ENCODE measurements around the gene CNOT8.

Gene CNOT8

GRCh38 chr5:154836225-154836624, 22.2 kb upstream of the CNOT8 start:
- DNase-seq, result no peak

DNA sequence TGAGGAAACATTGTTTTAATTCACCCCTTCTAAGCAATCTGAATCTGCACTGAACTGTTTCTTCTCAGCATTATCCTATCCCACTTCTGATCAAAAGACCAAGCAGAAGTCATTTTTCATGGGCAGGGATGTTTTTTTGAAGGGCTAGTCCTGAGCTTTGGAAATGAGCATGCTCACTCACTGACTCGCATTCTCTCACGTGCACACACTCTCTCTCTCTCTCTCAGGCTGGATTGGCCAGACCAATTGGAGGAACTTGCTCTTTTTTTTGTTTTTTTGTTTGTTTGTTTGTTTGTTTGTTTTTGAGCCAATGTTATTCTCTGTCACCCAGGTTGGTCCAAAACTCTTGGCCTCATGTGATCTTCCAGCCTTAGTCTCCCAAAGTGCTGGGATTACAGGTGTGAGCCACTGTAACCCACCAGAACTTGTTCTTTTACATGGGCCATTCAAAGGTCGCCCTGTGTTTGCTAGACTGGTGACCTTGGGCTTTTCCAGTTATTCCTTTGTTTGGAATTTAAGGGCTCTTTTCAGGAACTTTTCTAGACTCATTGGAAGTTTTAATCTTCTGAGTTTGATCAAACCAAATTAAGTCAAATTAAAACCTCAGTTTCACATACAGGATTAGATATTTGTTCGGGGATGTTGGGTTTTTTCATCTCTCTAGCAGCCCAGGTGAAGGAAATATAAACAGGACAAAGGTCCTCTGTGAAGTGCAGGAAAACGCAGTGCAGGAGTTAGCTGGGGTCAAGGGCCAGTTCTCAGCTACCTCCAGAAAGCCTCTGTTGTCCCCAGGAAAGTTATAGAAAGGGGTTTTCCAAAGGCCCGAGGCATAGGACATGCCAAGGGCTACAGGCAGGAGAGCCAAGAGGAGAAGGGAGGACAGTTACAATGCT, 21.2 kb upstream of the CNOT8 start:
- no peak for DNase-seq

GRCh38 chr5:154840435-154841272, 17.8 kb upstream of the CNOT8 start:
- no peak for DNase-seq

DNA sequence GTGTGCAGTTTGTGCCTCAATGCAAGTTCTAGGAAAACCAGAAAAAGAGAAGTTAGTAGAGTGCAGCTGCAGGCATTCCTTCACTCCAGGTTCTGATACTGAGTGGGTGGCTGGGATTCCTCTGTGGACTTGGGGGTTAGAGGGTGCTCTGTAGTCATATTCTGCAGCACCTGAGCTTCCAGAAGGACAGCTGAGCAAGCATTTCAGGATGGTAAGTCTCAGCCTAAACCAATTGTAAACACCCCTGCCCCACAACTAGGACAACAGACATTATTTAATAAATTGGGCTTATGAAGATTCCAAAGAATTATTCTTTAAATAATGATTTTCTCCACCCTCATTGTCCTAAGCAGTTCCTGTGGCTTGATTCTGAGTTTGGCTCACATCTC, 17.2 kb upstream of the CNOT8 start:
- DNase-seq, result no peak

- no peak for DNase-seq
These were observed 15.5 kb upstream of the CNOT8 start for GRCh38 chr5:154842689-154843530.

DNA sequence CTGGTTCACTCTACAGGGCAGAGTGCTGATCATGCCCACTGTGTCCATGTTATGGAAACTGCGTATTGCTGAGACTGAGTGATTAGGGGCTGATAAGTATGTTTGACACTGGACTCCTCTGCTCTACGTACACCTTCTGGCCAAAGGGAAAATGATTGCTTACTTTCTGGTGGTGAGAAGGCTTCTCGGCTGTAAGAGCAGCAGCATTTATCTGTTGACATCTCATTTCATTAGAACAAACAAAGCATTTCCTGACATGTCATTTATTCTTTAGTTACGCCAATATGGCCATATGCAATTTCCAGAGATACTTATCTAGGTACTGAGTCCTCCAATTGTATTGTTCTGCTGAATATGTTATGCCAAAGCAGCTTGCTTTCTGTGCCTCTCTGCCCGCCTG, 13.6 kb upstream of the CNOT8 start:
- no peak for DNase-seq

DNA sequence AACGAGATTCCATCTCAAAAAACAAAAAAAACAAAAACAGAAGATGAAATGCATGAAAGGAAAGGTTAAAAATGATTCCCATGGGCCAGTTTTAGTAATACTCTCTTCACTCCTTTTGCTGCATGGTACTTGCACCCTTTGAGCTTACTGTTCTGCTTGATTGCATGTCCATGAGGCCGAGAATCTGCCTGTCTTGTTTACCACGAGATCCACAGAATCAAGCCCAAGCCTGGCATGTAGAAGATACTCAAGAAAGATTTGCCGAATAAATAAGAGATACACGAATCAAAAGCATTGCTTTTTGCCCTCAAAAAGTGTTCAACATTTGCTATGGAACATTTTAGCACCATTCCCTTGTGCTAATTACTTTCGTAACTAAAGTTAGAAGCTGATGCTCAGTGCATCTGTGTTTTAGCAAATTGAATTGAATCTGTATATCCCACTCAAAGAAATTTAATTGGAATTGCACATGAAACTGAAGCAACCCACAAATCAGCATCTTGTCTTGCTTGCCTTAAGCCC, 9.1 kb upstream of the CNOT8 start:
- DNase-seq, result no peak

DNA sequence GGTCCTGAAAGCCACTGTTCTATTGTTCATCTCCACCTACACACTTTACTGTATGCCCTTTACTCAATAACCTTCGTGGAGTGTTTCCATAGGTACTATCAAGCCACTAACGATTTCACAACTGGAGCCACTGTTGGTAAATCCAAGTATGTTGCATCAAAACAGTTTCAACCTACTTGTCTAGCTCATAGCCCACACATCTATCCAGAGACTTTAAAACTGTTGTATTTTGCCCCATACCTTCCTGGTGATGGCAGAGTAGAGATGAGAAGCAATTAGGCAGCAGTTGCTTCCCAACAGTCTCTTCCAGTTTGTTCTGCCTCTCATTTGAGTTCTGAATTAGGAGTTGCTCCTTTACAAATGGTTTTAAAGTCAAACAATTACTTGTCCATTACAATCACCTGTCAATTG, 8.6 kb upstream of the CNOT8 start:
- peak; percentile 60 to 89 (median 70) for DNase-seq

GRCh38 chr5:154850255-154851062, 8.0 kb upstream of the CNOT8 start, which contains the start of gene FAXDC2:
Gene FAXDC2, minus strand, starts transcription at chr5:154850603. Its CDS starts 12,425 bp downstream, at chr5:154838178.
- peak; percentile 84 to 94 (median 92) for DNase-seq

DNA sequence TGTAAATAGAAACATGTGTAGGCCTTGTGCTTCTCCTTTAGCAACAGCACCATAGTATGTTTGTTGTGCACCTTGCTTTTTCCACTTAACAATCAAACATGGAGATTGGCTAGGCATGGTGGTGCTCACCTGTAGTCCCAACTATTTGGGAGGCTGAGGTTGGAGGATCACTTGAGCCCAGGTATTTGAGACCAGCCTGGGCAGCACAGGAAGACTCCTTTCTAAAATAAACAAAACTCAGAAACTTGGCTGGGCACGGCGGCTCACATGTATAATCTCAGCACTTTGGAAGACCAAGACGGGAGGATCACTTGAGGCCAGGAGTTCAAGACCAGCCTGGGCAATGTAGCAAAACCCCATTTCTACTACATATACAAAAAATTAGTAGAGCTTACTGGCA, 7.1 kb upstream of the CNOT8 start:
- no peak for DNase-seq

GRCh38 chr5:154857530-154858296, 714 bp upstream of the CNOT8 start:
- DNase-seq, result peak; percentile 92 to 95 (median 94)

DNA sequence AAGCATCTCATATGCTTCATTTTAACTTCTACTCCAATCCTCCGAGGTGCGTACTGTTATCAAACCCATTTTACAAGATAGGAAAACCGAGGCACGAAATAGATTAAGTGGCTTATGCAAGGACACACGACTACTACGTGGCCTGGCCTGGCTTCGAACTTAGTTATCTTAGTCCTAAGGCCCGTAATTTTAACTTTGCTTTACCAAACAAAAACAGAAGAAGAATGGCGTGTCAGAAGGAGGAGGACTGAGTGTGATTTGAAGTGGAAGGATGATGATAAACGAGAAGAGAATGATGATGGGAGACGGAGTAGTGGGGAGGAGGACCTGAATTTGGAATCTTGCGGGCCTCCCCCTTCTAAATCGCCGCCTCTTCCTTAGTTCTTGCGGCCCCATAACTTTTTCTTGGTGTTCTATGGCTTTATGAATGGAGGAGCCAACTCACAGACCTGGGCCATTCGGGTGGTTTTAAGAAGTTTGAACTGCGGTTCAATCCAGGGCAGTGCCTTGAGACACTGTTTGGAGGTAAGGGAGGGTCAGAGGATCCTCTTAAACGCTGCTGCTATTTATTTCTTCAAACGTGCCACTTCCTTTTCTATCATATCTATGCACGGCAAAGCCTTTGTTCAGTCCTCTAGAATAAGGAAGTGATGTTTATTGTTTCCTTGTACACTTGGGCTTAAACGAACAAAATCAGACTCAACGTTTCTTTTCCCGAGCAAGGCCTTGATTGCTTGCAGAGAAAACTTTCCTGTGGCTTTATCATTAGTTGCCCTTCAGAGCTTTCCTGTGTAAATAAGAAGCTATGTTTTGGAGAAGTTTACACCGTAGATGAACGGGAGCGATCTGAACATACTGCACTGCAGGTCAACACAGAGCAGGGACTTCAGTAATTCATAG, 795 bp downstream of the CNOT8 start:
- peak; percentile 57 to 81 (median 69) for DNase-seq

GRCh38 chr5:154860123-154860522, 1.7 kb downstream of the CNOT8 start:
- DNase-seq, result peak; percentile 26 to 59 (median 42)

GRCh38 chr5:154860765-154861164, 2.3 kb downstream of the CNOT8 start:
- DNase-seq, result peak in 3 of 4 experiments; percentile 15 to 71 (median 61)

DNA sequence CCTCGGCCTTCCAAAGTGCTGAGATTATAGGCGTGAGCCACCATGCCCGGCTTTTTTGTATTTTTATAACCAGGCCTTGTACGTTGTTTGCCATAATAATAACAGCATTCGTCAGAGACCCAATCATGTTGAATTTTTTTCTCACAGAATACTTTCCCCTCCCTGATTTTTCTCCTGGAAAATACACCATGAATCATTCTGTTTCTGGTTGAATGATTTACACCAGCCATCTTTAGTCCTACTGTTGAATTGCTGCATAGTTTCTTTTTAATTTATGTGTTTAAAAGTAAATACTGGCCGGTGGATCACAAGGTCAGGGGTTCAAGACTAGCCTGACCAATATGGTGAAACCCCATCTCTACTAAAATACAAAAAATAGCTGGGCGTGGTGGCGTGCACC, 3.5 kb downstream of the CNOT8 start:
- DNase-seq, result no peak

GRCh38 chr5:154862766-154863165, 4.3 kb downstream of the CNOT8 start:
- peak in 3 of 4 experiments; percentile 18 to 54 (median 25) for DNase-seq

DNA sequence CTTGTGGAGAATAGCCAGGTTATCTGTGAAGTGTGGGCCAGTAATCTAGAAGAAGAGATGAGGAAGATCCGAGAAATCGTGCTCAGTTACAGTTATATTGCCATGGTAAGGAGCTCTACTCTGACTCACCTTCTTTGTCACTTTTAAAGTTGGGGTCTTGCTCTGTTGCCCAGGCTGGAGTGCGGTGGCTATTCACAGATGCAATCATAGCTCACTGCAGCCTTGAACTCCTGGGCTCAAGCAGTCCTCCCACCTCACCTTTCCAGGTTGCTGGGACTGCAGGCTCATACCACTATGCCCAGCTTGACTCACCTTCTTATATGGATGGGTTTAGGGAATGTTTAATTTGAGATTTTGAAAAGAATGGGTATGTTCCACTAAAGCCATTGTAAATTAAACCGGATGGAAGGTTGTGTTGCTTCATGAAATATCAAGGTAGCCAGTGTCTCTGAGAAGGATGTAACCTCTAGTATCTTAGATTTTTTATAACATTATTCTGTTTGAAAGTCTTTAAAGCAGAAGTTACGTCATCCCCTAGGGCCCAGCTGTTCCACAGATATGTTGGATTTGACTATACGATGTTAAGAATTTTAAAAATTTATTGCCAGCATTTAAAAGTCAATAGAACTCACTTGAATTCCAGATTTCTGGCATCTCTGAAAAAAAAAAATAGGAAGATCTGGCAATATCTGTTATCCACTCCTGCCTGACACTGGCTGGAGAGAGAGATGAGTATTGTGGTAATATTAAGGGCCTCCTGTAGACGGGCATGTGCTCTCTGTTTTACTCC, 5.1 kb downstream of the CNOT8 start:
- no peak for DNase-seq

DNA sequence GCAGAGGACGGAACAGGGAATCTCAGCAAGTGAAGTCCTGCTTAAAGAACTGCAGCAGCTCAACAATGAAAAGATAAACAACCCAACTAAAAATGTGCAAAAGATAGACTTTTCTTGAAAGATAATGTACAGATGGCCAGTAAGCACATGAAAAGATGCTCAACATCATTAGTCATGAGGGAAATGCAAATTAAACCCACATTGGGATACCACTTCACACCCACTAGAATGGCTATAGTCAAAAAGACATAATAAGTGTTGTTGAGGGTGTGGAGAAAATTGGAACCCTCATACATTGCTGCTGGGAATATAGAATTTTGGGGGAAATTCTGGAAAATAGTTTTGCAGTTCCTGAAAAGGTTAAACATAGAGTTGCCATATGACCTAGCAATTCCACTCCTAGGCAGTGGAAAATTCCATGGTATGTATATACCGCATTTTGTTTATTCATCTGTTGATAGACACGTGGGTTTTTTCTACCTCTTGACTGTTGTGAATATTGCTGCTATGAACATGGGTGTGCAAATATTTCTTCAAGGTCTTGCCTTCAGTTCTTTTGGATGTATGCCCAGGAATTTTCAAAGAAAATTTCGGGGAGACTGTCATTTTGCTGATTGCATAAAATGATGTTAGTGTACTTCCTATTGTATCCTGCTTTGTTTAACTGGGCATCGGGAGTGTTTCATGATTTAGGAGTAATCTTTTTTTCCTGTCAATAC, 7.2 kb downstream of the CNOT8 start:
- DNase-seq, result no peak
